Calu3 (cell line): ENCODE results near the gene CAMKMT. TPM values are rescaled to one million over a fixed set of nuclear protein-coding genes. Genes with fewer than 3 reads are reported as not detected.
A peak's percentile ranks its signal among the peaks of the same experiment; 100 is the strongest.

Source experiments
- BruUV-seq: library from RNA; stranded (reverse); fragments of 400-500 nt; replicated peaks from 2 replicates; lab custom pipeline; 2021; lab: Mats Ljungman, UMichigan
- CTCF ChIA-PET: fragments of 300-600 bp; sonication (Branson Sonifier 250); formaldehyde crosslinking; loops from one replicate; lab custom pipeline; 2022; ENCODE audit warnings: antibody characterized with exemption; lab: Charles Lee
- DNase-seq: peaks from one replicate; pipeline ENCODE4 v3.0.0; 2022
- H3K27ac Mint-ChIP-seq: one replicate; pipeline ENCODE4 v1.8.0; 2022; ENCODE audit warnings: mixed read lengths; ENCODE audit not compliant: unreplicated experiment
- H3K27me3 Mint-ChIP-seq: one replicate; pipeline ENCODE4 v1.8.0; 2022; ENCODE audit warnings: mixed read lengths; ENCODE audit not compliant: unreplicated experiment
- H3K36me3 Mint-ChIP-seq: one replicate; pipeline ENCODE4 v1.8.0; 2022; ENCODE audit warnings: mild to moderate bottlenecking, moderate library complexity, mixed read lengths; ENCODE audit not compliant: insufficient read depth, unreplicated experiment
- H3K4me1 Mint-ChIP-seq: one replicate; pipeline ENCODE4 v1.8.0; 2022; ENCODE audit warnings: mild to moderate bottlenecking, low read depth, mixed read lengths; ENCODE audit not compliant: unreplicated experiment
- H3K4me3 Mint-ChIP-seq: one replicate; pipeline ENCODE4 v1.8.0; 2022; ENCODE audit warnings: mild to moderate bottlenecking, low read depth, moderate library complexity, mixed read lengths; ENCODE audit not compliant: unreplicated experiment
- H3K9me3 Mint-ChIP-seq: one replicate; pipeline ENCODE4 v1.8.0; 2022; ENCODE audit warnings: low read depth, mixed read lengths; ENCODE audit not compliant: unreplicated experiment
- CTCF ChIP-seq: fragments of 200-600 bp; IDR thresholded peaks from one replicate; pipeline ENCODE4 v1.8.0; 2022; ENCODE audit warnings: antibody characterized with exemption; ENCODE audit not compliant: unreplicated experiment
- intact Hi-C: fragments of 100-400 bp; cut with micrococcal nuclease; formaldehyde crosslinking; loops from one replicate; pipeline ENCODE4 v1.10.0; 2022; ENCODE audit not compliant: unreplicated experiment
- total RNA-seq: library from RNA; stranded (reverse); gene quantifications from 2 replicates; pipeline ENCODE4 v1.2.3, GENCODE V29; 2022

Gene CAMKMT
- total RNA-seq, 1 experiment from 2014 or later = 20.6 TPM

- DNase-seq = peak; percentile 16
- TF ChIP-seq CTCF = no peak
- H3K4me3 Mint-ChIP-seq = no peak overlapping the region
- H3K4me1 Mint-ChIP-seq = peaks cover 27% of the 10 kb centered on the region
- H3K27me3 Mint-ChIP-seq = no peaks in the 10 kb centered on the region
- H3K9me3 Mint-ChIP-seq = no peaks in the 10 kb centered on the region
- H3K36me3 Mint-ChIP-seq = no peaks in the 10 kb centered on the region
- CTCF ChIA-PET = interaction anchor here (0.6 to 1.7 kb wide), 3 partner anchors 15 to 623 kb away, joined by 3 to 5 read pairs (median 3); no protein-coding TSS in a partner anchor
- intact Hi-C loops = no loop called here
- peak overlapping the region; percentile 79 for H3K27ac Mint-ChIP-seq
- BruUV-seq = no TSS peak
These were observed 385.3 kb downstream of the CAMKMT start for GRCh38 chr2:44746856-44747615.

- H3K27ac Mint-ChIP-seq = peak overlapping the region; percentile 79
These were observed 386.0 kb downstream of the CAMKMT start for GRCh38 chr2:44747794-44748193.

GRCh38 chr2:44751754-44752479 lies 390.2 kb downstream of the CAMKMT start:
- intact Hi-C loops = no loop called here
- H3K9me3 Mint-ChIP-seq = no peaks in the 10 kb centered on the region
- DNase-seq = no peak
- H3K27ac Mint-ChIP-seq = no peak overlapping the region
- H3K4me3 Mint-ChIP-seq = no peak overlapping the region
- H3K36me3 Mint-ChIP-seq = no peaks in the 10 kb centered on the region
- CTCF ChIA-PET = interaction anchor here (0.6 kb wide), 1 partner anchor 227 kb away, joined by 3 read pairs; no protein-coding TSS in a partner anchor
- no peak for TF ChIP-seq CTCF
- H3K27me3 Mint-ChIP-seq = no peaks in the 10 kb centered on the region
- no TSS peak for BruUV-seq
- H3K4me1 Mint-ChIP-seq = peaks cover 12% of the 10 kb centered on the region

More at GRCh38 chr2:44747794-44748193, 386.0 kb downstream of the CAMKMT start:
- H3K36me3 Mint-ChIP-seq = no peaks in the 10 kb centered on the region
- CTCF ChIA-PET = interaction anchor here (1.7 kb wide), 1 partner anchor 16 kb away, joined by 3 read pairs; no protein-coding TSS in a partner anchor
- no peaks in the 10 kb centered on the region for H3K27me3 Mint-ChIP-seq
- no TSS peak for BruUV-seq
- DNase-seq = no peak
- intact Hi-C loops = no loop called here
- TF ChIP-seq CTCF = no peak
- H3K9me3 Mint-ChIP-seq = no peaks in the 10 kb centered on the region
- peak overlapping the region; percentile 12 for H3K4me3 Mint-ChIP-seq
- peaks cover 27% of the 10 kb centered on the region for H3K4me1 Mint-ChIP-seq

GRCh38 chr2:44752761-44753160 lies 391.0 kb downstream of the CAMKMT start:
- no peak overlapping the region for H3K4me3 Mint-ChIP-seq
- peaks cover 4% of the 10 kb centered on the region for H3K4me1 Mint-ChIP-seq
- no peaks in the 10 kb centered on the region for H3K36me3 Mint-ChIP-seq
- H3K27me3 Mint-ChIP-seq = no peaks in the 10 kb centered on the region
- BruUV-seq = no TSS peak
- no peaks in the 10 kb centered on the region for H3K9me3 Mint-ChIP-seq
- TF ChIP-seq CTCF = no peak
- DNase-seq = no peak
- CTCF ChIA-PET = no interaction called here
- H3K27ac Mint-ChIP-seq = no peak overlapping the region
- intact Hi-C loops = no loop called here
